ENCODE results near the gene TCF3. TPM values are rescaled to one million over a fixed set of nuclear protein-coding genes. Genes with fewer than 3 reads are reported as not detected.

Gene TCF3
- total and polyA plus RNA-seq, 2 experiments from 2014 or later: 18.3 to 58.9 TPM

DNA sequence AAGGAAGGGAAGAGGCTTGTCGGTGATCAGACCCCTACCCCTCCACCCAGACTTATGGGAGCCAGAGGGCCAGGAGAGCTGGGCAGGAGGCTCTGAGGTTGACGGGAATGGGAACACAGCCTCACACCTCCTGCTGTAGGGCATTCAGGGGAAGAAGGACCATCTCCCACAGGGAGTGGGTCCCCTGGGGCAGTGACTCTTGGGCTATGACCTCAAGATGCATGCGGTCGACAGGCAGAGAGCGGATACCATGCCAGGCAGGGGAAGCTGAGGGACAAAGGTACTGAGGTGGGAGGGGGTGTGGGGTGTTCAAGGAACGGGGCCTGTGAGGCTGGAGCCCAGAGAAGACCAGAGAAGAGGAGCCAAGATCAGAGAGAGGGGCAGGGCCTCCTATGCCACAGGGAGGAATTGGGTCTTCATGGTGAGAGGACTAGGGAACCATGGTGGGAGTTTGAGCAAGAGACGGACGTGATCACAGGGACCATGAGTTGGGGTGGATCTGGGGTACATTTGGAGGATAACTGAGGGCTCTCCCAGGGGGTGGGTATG, 4.6 kb upstream of the TCF3 start:
- Histone ChIP-seq H3K9me2 (ENCODE audit: insufficient read depth) (no peaks in the 10 kb centered on the region), H3K9ac (no peak overlapping the region), H3K79me2 (ENCODE audit: insufficient read depth) (no peaks in the 10 kb centered on the region), H4K20me1 (ENCODE audit: insufficient read depth) (no peaks in the 10 kb centered on the region), H3K4me3 (no peak overlapping the region), H2AFZ (no peak overlapping the region), H3K27ac (no peak overlapping the region), H3F3A (ENCODE audit: insufficient read depth) (no peaks in the 10 kb centered on the region), H3K4me1 (ENCODE audit: insufficient read depth) (no peaks in the 10 kb centered on the region), H3K4me2 (ENCODE audit: unreplicated experiment) (no peak overlapping the region), H3K27me3 (replicated peaks; ENCODE audit: insufficient read depth) (no peaks in the 10 kb centered on the region), H3K36me3 (ENCODE audit: low read depth) (no peaks in the 10 kb centered on the region), H3K9me3 (ENCODE audit: low read depth) (no peaks in the 10 kb centered on the region)
- in situ Hi-C loops (cut with MboI): no loop called here
- no peak for DNase-seq
- WGBS, 2 experiments (ENCODE audit: low coverage in 1 of 2, low lambda C conversion rate in 2 of 2, missing lambda C conversion rate in 2 of 2): 87 to 96% methylated on average over 7 to 8 of the region's 8 CpGs
- no peak for TF ChIP-seq EZH2 (IDR thresholded peaks at IDR 0.05; ENCODE audit: insufficient read depth, poor library complexity, severe bottlenecking)
- no peak for TF ChIP-seq EZH2phosphoT487 (IDR thresholded peaks at IDR 0.05; ENCODE audit: insufficient read depth, low read depth)

DNA sequence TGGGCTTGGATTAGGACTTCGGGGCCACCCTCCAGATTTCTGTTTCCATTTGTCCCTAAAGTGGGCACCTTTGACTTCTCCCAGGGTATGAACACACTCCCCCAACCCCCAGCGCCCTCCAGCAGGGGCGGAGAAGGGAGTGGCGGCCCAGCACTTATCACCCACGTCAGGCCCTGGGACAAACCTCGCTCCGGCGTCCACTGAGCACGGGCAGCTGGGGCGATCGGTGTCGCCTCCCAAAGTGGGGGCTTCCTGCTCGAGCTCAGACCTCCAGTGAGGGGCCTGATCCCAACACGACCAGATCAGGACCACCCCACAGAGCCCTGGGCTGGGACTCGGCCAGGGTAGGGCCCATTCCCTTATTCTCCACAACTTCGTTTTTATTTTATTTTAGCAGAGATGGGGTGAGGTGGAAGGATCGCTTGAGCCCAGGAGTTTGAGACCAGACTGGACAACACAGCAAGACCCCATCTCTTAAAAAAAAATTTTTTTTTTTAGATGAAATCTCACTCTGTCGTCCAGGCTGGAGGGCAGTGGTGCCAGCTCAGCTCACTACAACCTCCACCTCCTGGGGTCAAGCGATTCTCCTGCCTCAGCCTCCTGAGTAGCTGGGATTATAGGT, 3.7 kb upstream of the TCF3 start:
- no peaks in the 10 kb centered on the region for H3K9me2 ChIP-seq (ENCODE audit: insufficient read depth)
- 86 to 88% methylated on average over 19 of the region's 19 CpGs for WGBS, 2 experiments (ENCODE audit: low coverage in 1 of 2, low lambda C conversion rate in 2 of 2, missing lambda C conversion rate in 2 of 2)
- TF ChIP-seq EZH2 (IDR thresholded peaks at IDR 0.05; ENCODE audit: insufficient read depth, poor library complexity, severe bottlenecking) (no peak), EZH2phosphoT487 (IDR thresholded peaks at IDR 0.05; ENCODE audit: insufficient read depth, low read depth) (no peak)
- no peak overlapping the region for H2AFZ ChIP-seq
- DNase-seq: no peak
- no peaks in the 10 kb centered on the region for H3F3A ChIP-seq (ENCODE audit: insufficient read depth)
- no peak overlapping the region for H3K4me3 ChIP-seq
- H3K9ac ChIP-seq: no peak overlapping the region
- H3K9me3 ChIP-seq (ENCODE audit: low read depth): no peaks in the 10 kb centered on the region
- no peaks in the 10 kb centered on the region for H3K36me3 ChIP-seq (ENCODE audit: low read depth)
- H3K4me1 ChIP-seq (ENCODE audit: insufficient read depth): no peaks in the 10 kb centered on the region
- no peaks in the 10 kb centered on the region for H3K27me3 ChIP-seq (replicated peaks; ENCODE audit: insufficient read depth)
- no peak overlapping the region for H3K27ac ChIP-seq
- in situ Hi-C loops (cut with MboI): no loop called here
- H3K79me2 ChIP-seq (ENCODE audit: insufficient read depth): peaks cover 10% of the 10 kb centered on the region
- H3K4me2 ChIP-seq (ENCODE audit: unreplicated experiment): no peak overlapping the region
- H4K20me1 ChIP-seq (ENCODE audit: insufficient read depth): no peaks in the 10 kb centered on the region

DNA sequence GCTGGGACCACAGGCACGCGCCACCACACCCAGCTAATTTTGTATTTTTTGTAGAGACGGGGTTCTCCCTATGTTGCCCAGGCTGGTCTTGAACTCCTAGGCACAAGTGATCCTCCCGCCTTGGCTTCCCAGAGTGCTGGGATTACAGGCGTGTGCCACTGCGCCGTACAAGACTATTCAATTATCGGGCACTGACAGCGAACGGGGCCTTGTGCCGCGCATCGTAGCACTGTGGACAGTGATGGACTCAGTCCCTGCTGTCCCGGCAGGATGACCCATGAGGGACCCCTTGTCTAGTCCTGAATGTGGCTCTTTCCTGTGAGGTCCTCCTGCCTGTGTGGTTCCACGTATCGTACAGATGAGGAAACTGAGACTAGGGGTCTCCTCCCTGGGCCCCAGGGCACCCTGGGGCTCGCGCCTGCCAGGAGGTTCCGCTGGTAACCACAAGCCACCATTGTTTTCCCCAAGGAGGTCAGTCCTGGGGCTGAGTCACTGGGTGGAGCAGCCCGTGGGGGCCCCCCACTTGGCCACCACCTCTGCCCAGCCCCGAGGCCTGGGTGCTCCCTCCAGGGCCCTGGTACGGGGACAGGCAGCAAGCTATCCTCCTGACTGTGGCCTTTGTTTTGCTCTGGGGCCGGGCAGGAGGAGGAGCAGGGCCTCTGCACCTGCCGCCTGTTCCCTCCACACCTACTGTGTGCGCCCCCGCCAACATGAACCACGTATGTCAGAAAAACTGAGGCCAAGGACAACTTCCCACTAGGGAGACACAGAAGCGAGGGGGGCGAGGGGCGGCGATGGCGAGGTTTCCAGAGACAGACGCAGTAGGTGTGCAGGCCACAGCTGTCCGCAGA, 2.9 kb upstream of the TCF3 start:
- Histone ChIP-seq H3F3A (ENCODE audit: insufficient read depth) (no peaks in the 10 kb centered on the region), H4K20me1 (ENCODE audit: insufficient read depth) (no peaks in the 10 kb centered on the region), H3K27ac (no peak overlapping the region), H3K4me2 (ENCODE audit: unreplicated experiment) (no peak overlapping the region), H3K4me3 (no peak overlapping the region), H3K4me1 (ENCODE audit: insufficient read depth) (no peaks in the 10 kb centered on the region), H3K79me2 (ENCODE audit: insufficient read depth) (peaks cover 17% of the 10 kb centered on the region), H2AFZ (no peak overlapping the region), H3K27me3 (replicated peaks; ENCODE audit: insufficient read depth) (no peaks in the 10 kb centered on the region), H3K9ac (no peak overlapping the region), H3K36me3 (ENCODE audit: low read depth) (no peaks in the 10 kb centered on the region), H3K9me2 (ENCODE audit: insufficient read depth) (no peaks in the 10 kb centered on the region), H3K9me3 (ENCODE audit: low read depth) (no peaks in the 10 kb centered on the region)
- WGBS, 2 experiments (ENCODE audit: low coverage in 1 of 2, low lambda C conversion rate in 2 of 2, missing lambda C conversion rate in 2 of 2): 86 to 89% methylated on average over 33 to 34 of the region's 34 CpGs
- no peak for DNase-seq
- TF ChIP-seq EZH2phosphoT487 (IDR thresholded peaks at IDR 0.05; ENCODE audit: insufficient read depth, low read depth): no peak
- TF ChIP-seq EZH2 (IDR thresholded peaks at IDR 0.05; ENCODE audit: insufficient read depth, poor library complexity, severe bottlenecking): no peak
- in situ Hi-C loops (cut with MboI): no loop called here

DNA sequence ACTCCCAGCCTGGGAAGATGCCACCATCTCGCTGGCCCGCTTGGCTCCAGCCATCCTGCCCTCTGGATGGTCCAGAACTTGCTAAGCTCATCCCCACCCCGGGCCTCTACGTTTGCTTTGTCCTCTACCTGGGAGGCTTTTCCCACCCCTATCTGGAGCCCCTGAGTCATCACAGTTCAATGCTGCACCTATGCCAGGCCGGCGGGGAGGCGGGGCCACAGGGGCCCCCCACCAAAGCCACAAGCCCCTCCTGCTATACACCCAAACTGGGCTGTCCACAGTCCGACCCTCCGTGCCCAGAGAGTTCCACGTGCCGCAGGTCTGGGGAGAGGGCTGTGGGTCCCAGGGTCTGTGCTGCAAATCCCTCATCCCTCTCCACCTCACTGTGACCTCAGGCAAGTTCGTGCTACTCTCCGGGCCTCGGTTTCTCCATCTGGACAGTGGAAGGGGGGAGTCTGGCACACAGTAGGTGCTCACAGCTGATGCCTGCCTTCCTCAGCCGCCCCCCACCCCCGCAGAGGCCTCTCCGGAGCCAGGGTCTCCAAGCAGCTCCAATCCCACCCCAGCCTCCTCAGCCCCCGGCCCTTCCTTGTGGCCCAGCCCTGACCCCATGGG, 1.9 kb upstream of the TCF3 start:
- no peak for DNase-seq
- no peak overlapping the region for H3K9ac ChIP-seq
- no peak overlapping the region for H3K4me3 ChIP-seq
- no peak overlapping the region for H3K4me2 ChIP-seq (ENCODE audit: unreplicated experiment)
- H3K36me3 ChIP-seq (ENCODE audit: low read depth): no peaks in the 10 kb centered on the region
- H3K4me1 ChIP-seq (ENCODE audit: insufficient read depth): no peaks in the 10 kb centered on the region
- in situ Hi-C loops (cut with MboI): no loop called here
- H3K9me3 ChIP-seq (ENCODE audit: low read depth): no peaks in the 10 kb centered on the region
- no peaks in the 10 kb centered on the region for H3K9me2 ChIP-seq (ENCODE audit: insufficient read depth)
- 69 to 72% methylated on average over 14 to 18 of the region's 18 CpGs for WGBS, 2 experiments (ENCODE audit: low coverage in 1 of 2, low lambda C conversion rate in 2 of 2, missing lambda C conversion rate in 2 of 2)
- no peak overlapping the region for H3K27ac ChIP-seq
- TF ChIP-seq EZH2phosphoT487 (IDR thresholded peaks at IDR 0.05; ENCODE audit: insufficient read depth, low read depth) (no peak), EZH2 (IDR thresholded peaks at IDR 0.05; ENCODE audit: insufficient read depth, poor library complexity, severe bottlenecking) (no peak)
- H3F3A ChIP-seq (ENCODE audit: insufficient read depth): no peaks in the 10 kb centered on the region
- H3K27me3 ChIP-seq (replicated peaks; ENCODE audit: insufficient read depth): no peaks in the 10 kb centered on the region
- H2AFZ ChIP-seq: no peak overlapping the region
- peaks cover 28% of the 10 kb centered on the region for H3K79me2 ChIP-seq (ENCODE audit: insufficient read depth)
- no peaks in the 10 kb centered on the region for H4K20me1 ChIP-seq (ENCODE audit: insufficient read depth)
